Fibroblast of the conjunctiva (primary cell): ENCODE data around the gene ABCA2.

Experiments
- DNase-seq: peaks from one replicate; pipeline ENCODE4 v3.0.0-alpha.2; 2010; ENCODE audit warnings: low read depth

The ABCA2 gene

DNA sequence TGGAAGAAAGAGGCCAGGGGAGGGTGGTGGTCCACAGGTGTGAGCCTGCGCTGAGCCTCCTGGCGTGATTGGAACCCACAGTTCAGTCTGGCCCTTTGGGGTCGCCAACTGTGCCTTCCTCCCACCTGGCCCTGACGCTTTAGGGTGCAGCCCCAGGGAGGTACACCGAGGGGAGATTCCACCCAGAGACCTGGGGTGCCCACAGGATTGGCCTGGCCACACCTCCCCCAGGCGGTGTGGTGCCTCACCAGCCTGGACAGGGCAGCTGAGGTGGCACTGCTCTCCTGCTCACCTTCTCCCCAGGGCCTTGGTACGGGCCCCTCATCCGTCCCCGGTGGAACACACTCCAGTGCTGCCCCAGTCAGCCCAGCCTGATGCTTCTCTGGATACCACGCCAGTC, 30.7 kb downstream of the ABCA2 start:
- no peak for DNase-seq

DNA sequence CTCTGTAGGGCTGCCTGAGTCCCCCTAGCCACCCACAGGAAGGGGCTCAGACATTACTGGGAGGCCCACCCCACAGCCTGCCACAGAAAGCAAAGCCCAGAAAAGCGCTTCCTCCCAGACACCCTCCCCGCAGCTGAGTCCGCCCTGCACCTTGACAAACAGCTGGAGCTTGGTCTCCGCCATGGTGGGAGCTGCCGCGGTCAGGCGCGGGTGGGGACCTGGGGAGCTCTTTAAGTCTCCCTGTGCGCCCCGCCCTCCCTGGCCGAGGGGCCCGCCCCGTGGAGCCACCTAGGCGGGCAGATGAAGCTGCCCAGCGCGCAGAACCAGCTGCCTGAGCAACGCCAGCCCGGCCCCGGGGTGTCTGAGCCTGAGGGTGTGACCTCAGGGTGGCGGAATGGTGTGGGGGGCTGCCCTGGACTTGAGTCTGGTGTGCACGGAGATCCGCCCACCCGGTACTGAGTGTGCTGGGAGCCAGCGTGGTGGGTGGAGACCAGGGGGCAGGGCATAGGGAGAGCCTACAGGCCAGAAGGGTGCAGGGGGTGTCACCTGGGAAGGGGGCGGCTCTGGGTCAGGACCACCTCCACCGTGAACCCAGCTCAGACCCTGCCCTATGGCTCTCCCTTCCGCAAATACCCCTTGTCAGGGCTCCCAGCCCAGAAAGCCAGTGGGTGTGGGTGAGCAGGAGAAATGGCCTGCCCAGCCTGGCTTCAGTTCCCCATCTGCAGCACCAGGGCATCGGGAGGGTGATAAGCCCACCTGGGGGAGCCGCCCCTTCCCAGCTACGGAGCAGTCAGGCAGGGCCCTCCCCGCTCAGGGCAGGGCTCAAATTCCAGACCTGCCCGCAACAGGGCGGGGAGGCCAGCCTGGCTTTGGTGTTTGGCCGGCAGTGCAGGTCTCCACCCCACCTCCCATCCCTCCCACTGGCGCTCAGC, 31.4 kb downstream of the ABCA2 start, which contains the start of gene CLIC3:
Gene CLIC3, minus strand, starts transcription at position 208 of the 932 bp plus-strand sequence. Its CDS starts 25 bp downstream, at position 183.
- no peak for DNase-seq

GRCh38 chr9:136995772-136996311, 32.2 kb downstream of the ABCA2 start:
- no peak for DNase-seq

GRCh38 chr9:136995362-136995761, 32.7 kb downstream of the ABCA2 start:
- no peak for DNase-seq

- no peak for DNase-seq
Observed at GRCh38 chr9:136994888-136995230, 33.2 kb downstream of the ABCA2 start.

- DNase-seq = no peak
Observed at GRCh38 chr9:136994180-136994887, 33.7 kb downstream of the ABCA2 start.

DNA sequence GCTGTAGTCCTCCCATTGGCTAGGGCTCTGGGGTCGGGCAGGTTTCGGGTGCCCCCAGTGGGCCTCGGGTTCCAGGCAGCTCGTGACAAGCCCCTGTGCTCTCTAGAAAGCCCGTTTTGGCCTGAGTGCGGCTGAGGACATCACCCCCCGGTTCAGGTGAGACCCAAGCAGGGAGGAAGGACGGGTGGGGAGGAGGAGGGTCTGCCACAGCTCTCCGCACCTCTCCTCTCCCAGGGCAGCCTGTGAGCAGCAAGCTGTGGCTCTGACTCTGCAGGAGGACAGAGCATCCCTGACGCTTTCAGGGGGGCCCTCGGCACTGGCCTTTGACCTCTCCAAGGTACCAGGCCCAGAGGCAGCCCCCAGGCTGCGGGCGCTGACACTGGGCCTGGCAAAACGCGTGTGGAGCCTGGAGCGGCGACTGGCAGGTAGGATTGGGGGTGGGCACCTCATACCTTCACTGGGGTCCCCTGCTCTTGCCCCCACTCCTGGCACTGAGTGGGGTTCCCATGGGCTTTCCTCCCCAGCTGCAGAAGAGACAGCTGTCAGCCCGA, 35.1 kb downstream of the ABCA2 start:
- no peak for DNase-seq

- DNase-seq = peak; percentile 77
Observed at GRCh38 chr9:136991993-136992818, 35.8 kb downstream of the ABCA2 start, which contains the start of gene PAXX. Gene PAXX (plus strand): TSS chr9:136992422. CDS start chr9:136992444, 22 bp downstream.

DNA sequence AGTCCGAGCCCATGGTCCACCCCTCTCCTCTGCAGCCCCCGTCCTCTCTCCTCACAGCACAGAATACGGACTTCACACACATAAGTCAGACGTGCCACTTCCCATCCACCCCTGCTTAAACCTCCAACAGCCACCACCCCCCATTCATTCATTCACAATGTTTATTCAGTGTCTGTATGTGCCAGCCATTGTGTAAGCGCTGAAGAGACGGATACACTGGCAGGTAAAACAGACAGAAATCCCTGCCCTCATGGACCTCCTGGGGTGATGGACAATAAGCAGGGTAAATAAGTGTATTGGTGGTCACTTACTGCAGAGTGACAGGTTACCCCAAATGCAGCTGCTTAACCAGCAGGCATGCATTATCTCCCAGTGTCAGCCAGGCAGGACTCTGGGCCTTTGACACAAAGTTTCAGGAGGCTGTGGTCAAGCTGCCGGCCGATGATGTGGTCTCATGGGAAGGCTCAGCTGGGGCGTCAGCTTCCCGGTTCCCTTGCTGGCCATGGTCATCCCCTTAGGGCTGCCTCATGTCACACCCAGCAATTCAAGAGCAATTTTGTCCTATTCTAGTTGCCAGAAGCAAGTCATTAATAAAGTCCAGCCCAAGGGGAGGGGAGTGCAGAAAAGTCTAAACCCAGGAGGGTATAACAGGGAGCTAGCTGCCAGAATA, 37.7 kb downstream of the ABCA2 start:
- DNase-seq = no peak

- DNase-seq = no peak
Observed at GRCh38 chr9:136988872-136989271, 39.2 kb downstream of the ABCA2 start.

DNA sequence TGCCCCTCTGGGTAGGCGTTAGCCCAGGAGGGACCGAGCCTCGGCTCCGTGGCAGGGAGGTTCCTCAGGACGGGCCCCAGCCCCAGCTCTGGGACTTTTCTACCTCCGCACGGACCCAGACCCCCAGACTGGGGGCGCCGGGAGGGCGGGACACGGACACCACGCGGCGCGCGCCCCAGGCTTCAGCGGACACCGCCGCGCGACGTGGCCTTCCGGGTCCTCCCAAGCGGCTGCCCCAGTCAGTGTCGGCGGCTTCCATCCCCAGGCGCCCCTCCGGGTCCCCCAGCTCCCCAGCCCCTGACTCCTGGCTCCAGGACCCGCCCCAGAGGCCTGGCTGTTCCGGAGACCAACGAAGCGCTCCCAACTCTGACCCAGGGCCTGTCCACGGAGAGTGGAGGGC, 42.2 kb downstream of the ABCA2 start:
- DNase-seq = no peak

DNA sequence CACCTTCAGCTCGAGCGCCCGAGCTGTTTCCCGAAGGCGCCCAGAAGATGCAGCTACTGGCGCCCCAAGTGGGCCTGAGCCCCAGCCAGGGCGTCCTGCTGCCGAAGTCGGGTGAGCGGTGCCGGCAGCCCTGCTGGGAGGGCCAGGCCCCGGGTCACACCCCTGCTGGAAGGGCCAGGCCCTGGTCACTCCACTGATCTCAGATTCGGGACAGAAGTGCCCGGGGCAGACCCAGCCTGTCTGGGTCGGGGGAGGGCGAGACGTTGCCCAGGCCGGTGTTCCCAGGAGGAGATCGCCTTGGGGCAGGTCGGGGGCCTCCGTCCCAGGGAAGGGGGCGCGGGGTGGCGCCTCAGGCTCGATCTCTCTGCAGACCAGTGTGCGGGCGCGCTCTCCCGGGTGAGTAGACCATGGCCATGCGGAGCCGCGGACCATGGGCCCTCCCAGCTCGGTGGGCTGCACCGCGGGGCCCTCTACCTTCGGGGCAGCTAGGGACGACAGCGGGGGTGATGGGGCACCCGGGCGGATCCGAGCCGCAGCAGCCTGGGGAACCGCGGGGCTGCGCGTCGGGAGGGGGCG, 42.9 kb downstream of the ABCA2 start:
- DNase-seq = no peak

- no peak for DNase-seq
Observed at GRCh38 chr9:136984464-136985026, 43.5 kb downstream of the ABCA2 start.

- no peak for DNase-seq
Observed at GRCh38 chr9:136983656-136984314, 44.3 kb downstream of the ABCA2 start.

DNA sequence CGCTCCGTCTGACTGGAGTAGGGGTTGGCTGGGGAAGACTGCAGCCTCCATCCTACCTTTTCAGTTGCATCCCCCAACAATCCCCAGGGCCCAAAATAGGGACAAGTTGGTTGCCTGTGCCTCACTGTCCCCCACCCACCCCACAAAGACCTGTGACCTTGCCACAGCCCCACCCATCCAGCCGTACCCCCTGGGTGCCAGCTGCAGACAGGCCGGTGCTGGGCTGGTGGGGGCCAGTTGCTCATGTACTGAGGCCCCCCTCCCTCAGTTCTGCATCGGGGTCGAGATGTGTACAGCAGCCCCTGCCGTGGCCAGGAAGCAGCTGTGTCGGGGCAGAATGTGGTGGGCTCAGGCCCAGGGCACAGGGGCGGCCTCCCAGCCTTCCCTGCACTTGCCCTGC, 44.9 kb downstream of the ABCA2 start:
- no peak for DNase-seq

DNA sequence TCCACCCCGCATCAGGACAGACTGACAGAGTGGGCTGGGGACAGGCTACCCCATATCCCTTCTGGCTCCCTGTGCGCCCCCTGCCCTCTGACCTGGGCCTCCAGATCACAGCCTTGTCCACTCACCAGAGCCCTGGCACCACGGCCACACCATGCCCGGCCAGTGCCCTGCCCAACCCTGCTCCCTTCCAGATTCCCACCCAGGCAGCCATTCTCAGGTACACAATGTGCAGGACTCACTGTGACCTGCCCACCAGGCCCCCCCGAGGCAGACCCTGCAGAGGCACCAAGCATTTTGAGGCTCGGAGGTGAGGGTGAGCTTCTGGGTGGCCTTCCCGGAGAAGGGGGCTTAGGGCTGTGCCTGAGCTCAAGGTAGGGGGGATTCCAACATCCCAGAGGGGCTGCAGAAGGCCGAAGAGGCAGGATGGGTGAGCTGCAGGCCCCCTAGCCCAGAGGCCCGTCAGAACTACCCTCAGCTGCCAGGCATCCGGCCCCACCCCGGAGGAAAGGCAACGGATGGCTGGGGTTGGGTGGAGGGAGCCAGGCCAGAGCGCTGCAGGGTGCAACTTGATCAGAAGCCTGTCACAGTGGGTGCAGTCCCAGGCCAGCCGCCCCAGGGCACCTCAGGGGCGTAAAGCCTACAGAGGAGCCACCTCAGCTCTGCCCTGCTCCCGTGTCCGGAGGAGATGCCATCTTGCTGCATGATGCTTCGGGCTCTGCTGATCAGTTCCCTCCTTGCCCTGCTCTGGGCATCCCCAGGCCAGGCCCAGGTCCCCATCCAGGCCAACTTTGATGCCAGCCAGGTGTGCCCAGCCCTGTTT, 45.6 kb downstream of the ABCA2 start, which contains the start of gene LCNL1:
Gene LCNL1, plus strand, starts transcription at position 762 of the 820 bp plus-strand sequence. CDS start 594 bp downstream, outside the sequence.
- DNase-seq = no peak

DNA sequence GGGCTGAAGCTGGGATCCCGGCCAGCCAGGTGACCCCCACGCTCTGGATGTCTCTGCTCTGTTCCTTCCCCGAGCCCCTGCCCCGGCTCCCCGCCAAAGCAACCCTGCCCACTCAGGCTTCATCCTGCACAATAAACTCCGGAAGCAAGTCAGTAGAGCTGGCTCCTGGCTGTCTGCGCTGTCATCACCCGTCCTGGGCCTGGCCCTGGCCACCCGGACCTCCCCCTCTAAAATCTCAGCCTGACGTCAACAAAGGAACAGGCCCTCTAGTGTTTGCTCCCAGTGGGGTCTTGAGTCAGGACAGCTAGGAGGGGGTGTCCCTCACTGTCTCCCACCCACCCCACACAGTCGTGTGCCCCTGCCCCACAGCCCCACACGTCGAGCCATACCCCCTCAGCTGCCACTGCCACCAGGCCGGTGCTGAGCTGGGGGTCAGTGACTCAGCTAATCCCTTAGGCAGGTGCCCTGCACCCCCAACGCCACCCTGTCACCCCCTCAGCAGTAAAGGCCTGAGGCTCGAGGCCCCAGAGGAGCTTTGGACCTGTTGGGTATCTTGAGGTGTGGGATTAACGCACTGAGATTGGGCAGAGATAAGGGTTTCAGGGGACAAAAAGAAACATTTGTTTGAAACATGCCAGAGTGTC, 46.3 kb downstream of the ABCA2 start:
- no peak for DNase-seq
